Measurements from ENCODE around the gene SSBP4. TPM values are rescaled to one million over a fixed set of nuclear protein-coding genes. Genes with fewer than 3 reads are reported as not detected.

Gene SSBP4
- total RNA-seq, 1 donor, result 77.8 TPM

- peak overlapping the region; percentile 45 for H3K4me2 ChIP-seq (ENCODE audit: insufficient read depth, low read length)
- H4K20me1 ChIP-seq (ENCODE audit: insufficient read depth, low read length), result peaks cover 9% of the 10 kb centered on the region
- DNase-seq (ENCODE audit: insufficient read length, low spot score, missing footprints), result peak; percentile 88
- no peak for TF ChIP-seq CTCF (IDR thresholded peaks at IDR 0.05; ENCODE audit: extremely low read depth, low read depth, low read length)
- H3K36me3 ChIP-seq (ENCODE audit: insufficient read depth, low read length), result peaks cover 14% of the 10 kb centered on the region
- no peaks in the 10 kb centered on the region for H3K9me3 ChIP-seq (ENCODE audit: low read depth, low read length)
- H3K79me2 ChIP-seq (ENCODE audit: insufficient read depth, low read length), result peaks cover 14% of the 10 kb centered on the region
- H3K4me3 ChIP-seq (ENCODE audit: insufficient read depth, low read length), result peak overlapping the region; percentile 51
- peaks cover 20% of the 10 kb centered on the region for H3K4me1 ChIP-seq (ENCODE audit: insufficient read depth, low read length)
- no peak overlapping the region for H2AFZ ChIP-seq (ENCODE audit: low read length)
- no peak overlapping the region for H3K27ac ChIP-seq (ENCODE audit: low read depth, low read length)
- H3K27me3 ChIP-seq (ENCODE audit: insufficient read depth, low read length), result no peaks in the 10 kb centered on the region
Measured at GRCh38 chr19:18433015-18433691, 14.0 kb downstream of the SSBP4 start.

- Histone ChIP-seq H3K36me3 (ENCODE audit: insufficient read depth, low read length) (peaks cover 14% of the 10 kb centered on the region), H3K4me1 (ENCODE audit: insufficient read depth, low read length) (peaks cover 22% of the 10 kb centered on the region), H3K27ac (ENCODE audit: low read depth, low read length) (no peak overlapping the region), H4K20me1 (ENCODE audit: insufficient read depth, low read length) (peaks cover 11% of the 10 kb centered on the region), H3K4me3 (ENCODE audit: insufficient read depth, low read length) (no peak overlapping the region), H2AFZ (ENCODE audit: low read length) (no peak overlapping the region), H3K9me3 (ENCODE audit: low read depth, low read length) (no peaks in the 10 kb centered on the region), H3K4me2 (ENCODE audit: insufficient read depth, low read length) (no peak overlapping the region), H3K27me3 (ENCODE audit: insufficient read depth, low read length) (no peaks in the 10 kb centered on the region), H3K79me2 (ENCODE audit: insufficient read depth, low read length) (peaks cover 8% of the 10 kb centered on the region)
- DNase-seq (ENCODE audit: insufficient read length, low spot score, missing footprints), result peak; percentile 81
- TF ChIP-seq CTCF (IDR thresholded peaks at IDR 0.05; ENCODE audit: extremely low read depth, low read depth, low read length), result no peak
Measured at GRCh38 chr19:18433735-18434398, 14.7 kb downstream of the SSBP4 start.

DNA sequence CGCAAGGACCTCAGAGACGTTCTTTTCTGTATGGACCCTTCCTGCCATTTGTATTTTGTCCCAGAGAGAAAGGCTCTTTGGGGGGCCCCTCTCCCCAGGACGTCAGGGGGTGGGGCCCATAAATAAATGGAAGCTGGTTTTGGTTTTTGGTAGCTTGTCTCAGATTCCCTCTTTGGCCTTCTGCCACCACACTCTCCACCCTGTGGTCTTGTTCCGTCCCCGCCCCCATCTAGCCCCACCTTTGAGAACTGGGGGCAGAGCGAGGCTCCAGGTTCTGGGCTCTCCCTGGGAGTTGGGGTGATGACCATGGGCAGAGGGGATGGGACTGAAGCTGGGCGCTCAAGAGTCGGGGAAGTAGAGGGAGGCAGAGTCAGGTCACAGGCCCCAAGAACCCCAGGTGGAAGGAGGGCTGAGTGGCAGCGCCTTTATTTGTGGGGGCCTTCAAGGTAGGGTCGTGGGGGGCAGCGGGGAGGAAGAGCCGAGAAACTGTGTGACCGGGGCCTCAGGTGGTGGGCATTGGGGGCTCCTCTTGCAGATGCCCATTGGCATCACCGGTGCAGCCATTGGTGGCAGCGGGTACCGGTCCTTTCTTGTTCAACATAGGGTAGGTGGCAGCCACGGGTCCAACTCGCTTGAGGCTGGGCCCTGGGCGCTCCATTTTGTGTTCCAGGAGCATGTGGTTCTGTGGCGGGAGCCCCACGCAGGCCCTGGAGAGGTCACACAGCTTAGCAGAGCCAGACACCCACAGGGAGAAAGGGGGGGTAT, 15.4 kb downstream of the SSBP4 start:
- Histone ChIP-seq H3K4me1 (ENCODE audit: insufficient read depth, low read length) (peaks cover 23% of the 10 kb centered on the region), H3K79me2 (ENCODE audit: insufficient read depth, low read length) (peaks cover 4% of the 10 kb centered on the region), H3K36me3 (ENCODE audit: insufficient read depth, low read length) (peaks cover 14% of the 10 kb centered on the region), H3K27me3 (ENCODE audit: insufficient read depth, low read length) (no peaks in the 10 kb centered on the region), H3K27ac (ENCODE audit: low read depth, low read length) (no peak overlapping the region), H4K20me1 (ENCODE audit: insufficient read depth, low read length) (peaks cover 18% of the 10 kb centered on the region), H3K9me3 (ENCODE audit: low read depth, low read length) (no peaks in the 10 kb centered on the region), H3K4me3 (ENCODE audit: insufficient read depth, low read length) (no peak overlapping the region), H2AFZ (ENCODE audit: low read length) (no peak overlapping the region), H3K4me2 (ENCODE audit: insufficient read depth, low read length) (no peak overlapping the region)
- DNase-seq (ENCODE audit: insufficient read length, low spot score, missing footprints), result peak; percentile 88
- TF ChIP-seq CTCF (IDR thresholded peaks at IDR 0.05; ENCODE audit: extremely low read depth, low read depth, low read length), result no peak
